Panc1 (cell line): ENCODE measurements around the gene TMEM151B. TPM values are rescaled to one million over a fixed set of nuclear protein-coding genes. Genes with fewer than 3 reads are reported as not detected.
"Not testable (repeated sequence)": the region's sequence is repeated elsewhere in the genome, so short reads cannot be mapped to it uniquely, and the experiment has no call there.

Source experiments
- ATAC-seq: fragments of 200-7000 bp; cut with Tn5 transposase; 2 replicates; pipeline ENCODE4 v1.9.1; 2020; ENCODE audit warnings: mild to moderate bottlenecking, moderate library complexity
- BruUV-seq: library from RNA; stranded (reverse); fragments of 400-500 nt; replicated peaks from 2 replicates; lab custom pipeline; 2021; lab: Mats Ljungman, UMichigan
- CTCF ChIA-PET: fragments of 300-600 bp; sonication (Branson Sonifier 250); formaldehyde crosslinking; loops from one replicate; lab custom pipeline; 2022; ENCODE audit warnings: antibody characterized with exemption; lab: Charles Lee
- POLR2A ChIA-PET: fragments of 300-600 bp; sonication (Branson Sonifier 250); formaldehyde crosslinking; loops from one replicate; lab custom pipeline; 2022; ENCODE audit warnings: antibody characterized with exemption; lab: Charles Lee
- DNase-seq: peaks from one replicate; pipeline ENCODE4 v3.0.0-alpha.2; 2010; ENCODE audit warnings: low read depth, low spot score
- H3K27ac ChIP-seq: 2 replicates; pipeline ENCODE4 v1.5.1; 2011; ENCODE audit warnings: mild to moderate bottlenecking, low read length, inconsistent platforms
- H3K27me3 ChIP-seq: fragments of 200-500 bp; sonication (Bioruptor generic); 2 replicates; pipeline ENCODE4 v1.6.0; 2014; ENCODE audit warnings: low read length, inconsistent platforms; ENCODE audit not compliant: control insufficient read depth, insufficient read depth
- H3K36me3 ChIP-seq: fragments of 200-500 bp; sonication (Bioruptor generic); 2 replicates; pipeline ENCODE4 v1.5.1; 2014; ENCODE audit warnings: inconsistent platforms, mild to moderate bottlenecking, low read length, moderate library complexity; ENCODE audit not compliant: control insufficient read depth, insufficient read depth
- H3K4me1 ChIP-seq: 2 replicates; pipeline ENCODE4 v1.5.1; 2011; ENCODE audit warnings: inconsistent platforms, mild to moderate bottlenecking, low read length, moderate library complexity; ENCODE audit not compliant: control insufficient read depth, insufficient read depth
- H3K4me3 ChIP-seq, 2 experiments: 2 replicates each; pipeline ENCODE4 v1.5.1; 2011 to 2012; ENCODE audit warnings: low read depth in 2 of 2, low read length in 2 of 2, mild to moderate bottlenecking in 2 of 2, inconsistent platforms in 1 of 2, moderate library complexity in 1 of 2
- H3K9me3 ChIP-seq: fragments of 200-500 bp; sonication (Bioruptor generic); 2 replicates; pipeline ENCODE4 v1.5.1; 2014; ENCODE audit warnings: low read depth, mild to moderate bottlenecking, inconsistent platforms, low read length, moderate library complexity; ENCODE audit not compliant: control insufficient read depth, insufficient read depth
- CTCF ChIP-seq: fragments of 450-650 bp; IDR thresholded peaks from 2 replicates; pipeline ENCODE4 v1.5.1; 2017; ENCODE audit warnings: mild to moderate bottlenecking
- POLR2AphosphoS5 ChIP-seq: IDR thresholded peaks from 2 replicates; pipeline ENCODE4 v1.6.1; 2012; ENCODE audit warnings: mild to moderate bottlenecking, low read depth, low read length, moderate library complexity
- SIN3A ChIP-seq: IDR thresholded peaks from 2 replicates; pipeline ENCODE4 v1.6.1; 2012; ENCODE audit warnings: low read depth, mild to moderate bottlenecking, low read length, moderate library complexity, borderline replicate concordance; ENCODE audit not compliant: insufficient read depth
- TCF7L2 ChIP-seq: IDR thresholded peaks from 2 replicates; pipeline ENCODE4 v1.6.1; 2011; ENCODE audit warnings: mild to moderate bottlenecking, low read depth, low read length, inconsistent platforms
- in situ Hi-C: cut with HindIII; loops from 2 replicates; pipeline ENCODE4 v1.10.0; 2016; ENCODE audit warnings: low sequenced_read_pairs, low pct_unique_long_range_greater_than_20kb
- intact Hi-C: fragments of 100-400 bp; cut with micrococcal nuclease; formaldehyde crosslinking; loops from one replicate; pipeline ENCODE4 v1.10.0; 2022; ENCODE audit not compliant: unreplicated experiment
- total RNA-seq: library from RNA; stranded (reverse); gene quantifications from one replicate; pipeline ENCODE4 v1.2.1, GENCODE V29; 2021; ENCODE audit not compliant: unreplicated experiment
- TF ChIP-seq, protein P1 (sequence below), 2 experiments: IDR thresholded peaks; 2 replicates each; pipeline ENCODE4 v1.6.1; 2011 to 2012; ENCODE audit warnings: low read depth in 2 of 2, control low read depth in 1 of 2, low read length in 1 of 2, mild to moderate bottlenecking in 1 of 2, moderate library complexity in 1 of 2; ENCODE audit not compliant: insufficient read depth in 1 of 2

TMEM151B gene
- total RNA-seq, 1 experiment from 2014 or later = 0.18 TPM

GRCh38 chr6:44311767-44312166 lies 41.5 kb downstream of the TMEM151B start:
- BruUV-seq = no TSS peak
- peaks cover 6% of the 10 kb centered on the region for H3K36me3 ChIP-seq
- H3K4me1 ChIP-seq = peaks cover 7% of the 10 kb centered on the region; the same call in 1 of the 2 replicates
- in situ Hi-C loops (no loop called here), intact Hi-C loops (no loop called here)
- H3K4me3 ChIP-seq = no peak overlapping the region; a peak in 1 of 4 replicates
- ATAC-seq (no peak), DNase-seq (no peak)
- POLR2A ChIA-PET = no interaction called here
- H3K27ac ChIP-seq = no peak overlapping the region; the same call in 1 of the 2 replicates
- TF ChIP-seq, protein P1, sequence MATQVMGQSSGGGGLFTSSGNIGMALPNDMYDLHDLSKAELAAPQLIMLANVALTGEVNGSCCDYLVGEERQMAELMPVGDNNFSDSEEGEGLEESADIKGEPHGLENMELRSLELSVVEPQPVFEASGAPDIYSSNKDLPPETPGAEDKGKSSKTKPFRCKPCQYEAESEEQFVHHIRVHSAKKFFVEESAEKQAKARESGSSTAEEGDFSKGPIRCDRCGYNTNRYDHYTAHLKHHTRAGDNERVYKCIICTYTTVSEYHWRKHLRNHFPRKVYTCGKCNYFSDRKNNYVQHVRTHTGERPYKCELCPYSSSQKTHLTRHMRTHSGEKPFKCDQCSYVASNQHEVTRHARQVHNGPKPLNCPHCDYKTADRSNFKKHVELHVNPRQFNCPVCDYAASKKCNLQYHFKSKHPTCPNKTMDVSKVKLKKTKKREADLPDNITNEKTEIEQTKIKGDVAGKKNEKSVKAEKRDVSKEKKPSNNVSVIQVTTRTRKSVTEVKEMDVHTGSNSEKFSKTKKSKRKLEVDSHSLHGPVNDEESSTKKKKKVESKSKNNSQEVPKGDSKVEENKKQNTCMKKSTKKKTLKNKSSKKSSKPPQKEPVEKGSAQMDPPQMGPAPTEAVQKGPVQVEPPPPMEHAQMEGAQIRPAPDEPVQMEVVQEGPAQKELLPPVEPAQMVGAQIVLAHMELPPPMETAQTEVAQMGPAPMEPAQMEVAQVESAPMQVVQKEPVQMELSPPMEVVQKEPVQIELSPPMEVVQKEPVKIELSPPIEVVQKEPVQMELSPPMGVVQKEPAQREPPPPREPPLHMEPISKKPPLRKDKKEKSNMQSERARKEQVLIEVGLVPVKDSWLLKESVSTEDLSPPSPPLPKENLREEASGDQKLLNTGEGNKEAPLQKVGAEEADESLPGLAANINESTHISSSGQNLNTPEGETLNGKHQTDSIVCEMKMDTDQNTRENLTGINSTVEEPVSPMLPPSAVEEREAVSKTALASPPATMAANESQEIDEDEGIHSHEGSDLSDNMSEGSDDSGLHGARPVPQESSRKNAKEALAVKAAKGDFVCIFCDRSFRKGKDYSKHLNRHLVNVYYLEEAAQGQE (IDR thresholded peaks at IDR 0.05; ENCODE audit: insufficient read depth in 1 of 2, low read depth in 2 of 2, low read length in 1 of 2) = no peak
- TF ChIP-seq CTCF (no peak), SIN3A (no peak), POLR2AphosphoS5 (no peak), TCF7L2 (no peak)
- peaks cover 2% of the 10 kb centered on the region; the same call in 1 of the 2 replicates for H3K27me3 ChIP-seq
- no peaks in the 10 kb centered on the region for H3K9me3 ChIP-seq
- CTCF ChIA-PET = no interaction called here

- in situ Hi-C loops = no loop called here
- H3K27me3 ChIP-seq = peaks cover 4% of the 10 kb centered on the region
- CTCF ChIA-PET = interaction anchor here (0.5 to 1.0 kb wide), 3 partner anchors 13 to 44 kb away, joined by 3 to 4 read pairs (median 3); no protein-coding TSS in a partner anchor
- TF ChIP-seq CTCF (peak; percentile 98), POLR2AphosphoS5 (peak; percentile 89), SIN3A (peak; percentile 87; the same call in 1 of the 2 replicates), TCF7L2 (no peak)
- TF ChIP-seq, protein P1 (IDR thresholded peaks at IDR 0.05; ENCODE audit: insufficient read depth in 1 of 2, low read depth in 2 of 2, low read length in 1 of 2) = peak; percentile 10 to 48; a peak in 1 of 4 replicates
- intact Hi-C loops = no loop called here
- H3K4me3 ChIP-seq = peak within 1 kb of the TSS; percentile 66 to 98
- BruUV-seq = no TSS peak
- H3K36me3 ChIP-seq = peaks cover 6% of the 10 kb centered on the region
- peak within 1 kb of the TSS; percentile 81 for H3K27ac ChIP-seq
- peaks cover 7% of the 10 kb centered on the region; the same call in 1 of the 2 replicates for H3K4me1 ChIP-seq
- POLR2A ChIA-PET = interaction anchor here (0.6 to 0.7 kb wide), 2 partner anchors 16 to 484 kb away, joined by 3 to 4 read pairs; no protein-coding TSS in a partner anchor
- ATAC-seq (peak; percentile 99), DNase-seq (peak; percentile 65)
- H3K9me3 ChIP-seq = no peaks in the 10 kb centered on the region
Measured at GRCh38 chr6:44312901-44313788, 42.9 kb downstream of the TMEM151B start, which contains the start of gene AARS2. Gene AARS2 (minus strand): TSS chr6:44313347. CDS start chr6:44313323, 24 bp downstream.

DNA sequence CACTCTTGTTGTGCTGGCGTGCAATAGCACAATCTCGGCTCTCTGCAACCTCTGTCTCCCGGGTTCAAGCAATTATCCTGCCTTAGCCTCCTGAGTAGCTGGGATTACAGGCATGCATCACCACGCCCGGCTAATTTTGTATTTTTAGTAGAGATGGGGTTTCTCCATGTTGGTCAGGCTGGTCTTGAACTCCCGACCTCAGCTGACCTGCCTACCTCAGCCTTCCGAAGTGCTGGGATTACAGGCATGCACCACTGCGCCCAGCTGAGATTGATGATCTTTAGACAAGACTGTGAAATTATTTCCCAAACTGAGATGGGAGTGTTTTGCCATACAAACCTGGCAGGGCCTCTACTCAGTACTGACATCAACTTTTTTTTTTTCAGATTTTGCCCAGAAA lies 44.4 kb downstream of the TMEM151B start:
- H3K4me3 ChIP-seq, POLR2A ChIA-PET, CTCF ChIA-PET, BruUV-seq, H3K9me3 ChIP-seq, DNase-seq, ATAC-seq, H3K4me1 ChIP-seq, H3K27ac ChIP-seq, H3K36me3 ChIP-seq, intact Hi-C loops, in situ Hi-C loops: not testable (repeated sequence)
- peaks cover 14% of the 10 kb centered on the region for H3K27me3 ChIP-seq
